GM23338 (cell line): Measurements from ENCODE around the gene LATS2. TPM values are rescaled to one million over a fixed set of nuclear protein-coding genes. Genes with fewer than 3 reads are reported as not detected.
"Not testable (repeated sequence)": the region's sequence is repeated elsewhere in the genome, so short reads cannot be mapped to it uniquely, and the experiment has no call there.

ENCODE experiments used
- ATAC-seq: fragments of 200-7000 bp; cut with Tn5 transposase; 3 replicates; pipeline ENCODE4 v1.9.1; 2020
- DNase-seq: peaks from one replicate; pipeline ENCODE4 v3.0.0-alpha.2; 2015; ENCODE audit warnings: low spot score
- H2AFZ ChIP-seq: fragments of 200-600 bp; sonication (generic); 2 replicates; pipeline ENCODE4 v1.8.0; 2016; ENCODE audit warnings: antibody characterized with exemption, mild to moderate bottlenecking, moderate library complexity
- H3F3A ChIP-seq: fragments of 200-600 bp; sonication (generic); replicated peaks from 2 replicates; pipeline ENCODE4 v1.8.0; 2017; ENCODE audit warnings: antibody characterized with exemption, mixed run types, low read depth
- H3K27ac ChIP-seq: fragments of 200-600 bp; sonication (generic); 2 replicates; pipeline ENCODE4 v1.6.1; 2016; ENCODE audit warnings: low read depth
- H3K27me3 ChIP-seq: fragments of 200-600 bp; sonication (generic); 2 replicates; pipeline ENCODE4 v1.8.0; 2016; ENCODE audit warnings: mild to moderate bottlenecking, mixed run types, moderate library complexity; ENCODE audit not compliant: insufficient read depth
- H3K36me3 ChIP-seq: fragments of 200-600 bp; sonication (generic); 2 replicates; pipeline ENCODE4 v1.8.0; 2016; ENCODE audit warnings: mild to moderate bottlenecking; ENCODE audit not compliant: insufficient read depth
- H3K4me1 ChIP-seq: fragments of 200-600 bp; sonication (generic); 2 replicates; pipeline ENCODE4 v1.8.0; 2016; ENCODE audit warnings: mild to moderate bottlenecking, moderate library complexity; ENCODE audit not compliant: insufficient read depth
- H3K4me2 ChIP-seq: fragments of 200-600 bp; sonication (generic); 2 replicates; pipeline ENCODE4 v1.7.1; 2017; ENCODE audit warnings: mixed run types
- H3K4me3 ChIP-seq: fragments of 200-600 bp; sonication (generic); 2 replicates; pipeline ENCODE4 v1.6.1; 2016; ENCODE audit warnings: mixed run types
- H3K79me2 ChIP-seq: fragments of 200-600 bp; sonication (generic); replicated peaks from 2 replicates; pipeline ENCODE4 v1.8.0; 2017; ENCODE audit warnings: mild to moderate bottlenecking; ENCODE audit not compliant: insufficient read depth
- H3K9me2 ChIP-seq: fragments of 200-600 bp; sonication (generic); 2 replicates; pipeline ENCODE4 v1.8.0; 2017; ENCODE audit not compliant: insufficient read depth
- H4K20me1 ChIP-seq: fragments of 200-600 bp; sonication (generic); replicated peaks from 2 replicates; pipeline ENCODE4 v1.8.0; 2017; ENCODE audit warnings: mild to moderate bottlenecking; ENCODE audit not compliant: insufficient read depth
- H3K27ac Mint-ChIP-seq: 2 replicates; pipeline ENCODE4 v1.8.0; 2020; ENCODE audit warnings: inconsistent platforms, mild to moderate bottlenecking, moderate library complexity, mixed read lengths
- H3K27me3 Mint-ChIP-seq: 3 replicates; pipeline ENCODE4 v1.8.0; 2022; ENCODE audit warnings: low read depth, mild to moderate bottlenecking, moderate library complexity, mixed read lengths, inconsistent platforms; ENCODE audit not compliant: insufficient read depth, poor library complexity
- H3K36me3 Mint-ChIP-seq: 3 replicates; pipeline ENCODE4 v1.8.0; 2021; ENCODE audit warnings: low read depth, mild to moderate bottlenecking, inconsistent platforms, moderate library complexity, mixed read lengths
- H3K4me1 Mint-ChIP-seq: 3 replicates; pipeline ENCODE4 v1.8.0; 2020; ENCODE audit warnings: mild to moderate bottlenecking, inconsistent platforms, mixed read lengths
- H3K4me3 Mint-ChIP-seq: 3 replicates; pipeline ENCODE4 v1.8.0; 2021; ENCODE audit warnings: moderate library complexity, mild to moderate bottlenecking, inconsistent platforms, mixed read lengths
- H3K9me3 Mint-ChIP-seq: 3 replicates; pipeline ENCODE4 v1.8.0; 2020; ENCODE audit warnings: moderate library complexity, mild to moderate bottlenecking, inconsistent platforms, mixed read lengths
- CREB1 ChIP-seq: fragments of 250-450 bp; sonication (Bioruptor Pico); IDR thresholded peaks from 2 replicates; pipeline ENCODE4 v1.5.0; 2020; ENCODE audit warnings: low read depth, mild to moderate bottlenecking, moderate library complexity
- EZH2 ChIP-seq: fragments of 200-600 bp; sonication (generic); IDR thresholded peaks from one replicate; pipeline ENCODE4 v1.8.0; 2017; ENCODE audit warnings: antibody characterized with exemption, mild to moderate bottlenecking, low read depth; ENCODE audit not compliant: unreplicated experiment
- JUNB ChIP-seq: IDR thresholded peaks from one replicate; pipeline ENCODE4 v1.6.1; 2016; ENCODE audit warnings: antibody characterized with exemption; ENCODE audit not compliant: unreplicated experiment
- NANOG ChIP-seq: IDR thresholded peaks from 2 replicates; pipeline ENCODE4 v1.6.1; 2016; ENCODE audit warnings: antibody characterized with exemption, borderline replicate concordance
- POLR2AphosphoS5 ChIP-seq: IDR thresholded peaks from 2 replicates; pipeline ENCODE4 v1.6.1; 2016; ENCODE audit warnings: antibody characterized with exemption, low read depth
- ZNF114 ChIP-seq: fragments of 250-450 bp; sonication (Bioruptor Pico); IDR thresholded peaks from 2 replicates; pipeline ENCODE4 v1.5.0; 2020; ENCODE audit warnings: mild to moderate bottlenecking, moderate library complexity
- ZNF331 ChIP-seq: fragments of 250-450 bp; sonication (Bioruptor Pico); IDR thresholded peaks from 2 replicates; pipeline ENCODE4 v1.5.0; 2020; ENCODE audit warnings: low read depth, mild to moderate bottlenecking, moderate library complexity
- polyA plus RNA-seq: library from polyadenylated mRNA; unstranded; fragments of >200 nt; fragmentation: Nextera tagmentation; extraction: Ambion mirVana; gene quantifications from 2 replicates; pipeline ENCODE4 v1.2.1, GENCODE V29; 2016
- total RNA-seq: library from RNA; depleted of rRNA; stranded (reverse); fragments of >200 nt; shearing (Covaris generic); gene quantifications from 2 replicates; pipeline ENCODE4 v1.2.3, GENCODE V29; 2014
- TF ChIP-seq, protein P1 (sequence below): IDR thresholded peaks from one replicate; pipeline ENCODE4 v1.6.1; 2018; ENCODE audit warnings: antibody characterized with exemption; ENCODE audit not compliant: unreplicated experiment
- TF ChIP-seq, protein P2 (sequence below): fragments of 250-450 bp; sonication (Bioruptor Pico); IDR thresholded peaks from 2 replicates; pipeline ENCODE4 v1.5.0; 2020; ENCODE audit warnings: mild to moderate bottlenecking, moderate library complexity

LATS2 gene
- total and polyA plus RNA-seq, 2 experiments from 2014 or later, result 10.5 to 25.4 TPM

DNA sequence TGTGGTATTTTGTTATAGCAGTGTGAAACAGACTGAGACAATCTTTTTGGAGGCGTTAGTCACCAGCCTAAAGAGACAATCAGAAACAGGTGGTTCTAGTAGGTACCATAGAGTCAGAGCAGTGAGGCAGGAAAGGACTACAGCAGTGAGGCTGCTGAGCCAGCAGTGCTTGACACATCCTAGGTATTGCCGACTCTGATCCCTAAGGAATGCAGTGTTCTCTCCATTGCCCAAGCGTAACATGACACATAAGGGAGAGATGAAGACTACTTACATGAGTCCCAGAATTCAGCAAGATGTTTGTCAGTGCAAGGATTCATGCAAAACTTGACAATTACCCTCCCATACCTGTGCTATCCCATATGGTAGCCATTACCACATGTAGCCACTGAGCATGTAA is 96.5 kb downstream of the LATS2 start (continued):
- TF ChIP-seq, protein P1, sequence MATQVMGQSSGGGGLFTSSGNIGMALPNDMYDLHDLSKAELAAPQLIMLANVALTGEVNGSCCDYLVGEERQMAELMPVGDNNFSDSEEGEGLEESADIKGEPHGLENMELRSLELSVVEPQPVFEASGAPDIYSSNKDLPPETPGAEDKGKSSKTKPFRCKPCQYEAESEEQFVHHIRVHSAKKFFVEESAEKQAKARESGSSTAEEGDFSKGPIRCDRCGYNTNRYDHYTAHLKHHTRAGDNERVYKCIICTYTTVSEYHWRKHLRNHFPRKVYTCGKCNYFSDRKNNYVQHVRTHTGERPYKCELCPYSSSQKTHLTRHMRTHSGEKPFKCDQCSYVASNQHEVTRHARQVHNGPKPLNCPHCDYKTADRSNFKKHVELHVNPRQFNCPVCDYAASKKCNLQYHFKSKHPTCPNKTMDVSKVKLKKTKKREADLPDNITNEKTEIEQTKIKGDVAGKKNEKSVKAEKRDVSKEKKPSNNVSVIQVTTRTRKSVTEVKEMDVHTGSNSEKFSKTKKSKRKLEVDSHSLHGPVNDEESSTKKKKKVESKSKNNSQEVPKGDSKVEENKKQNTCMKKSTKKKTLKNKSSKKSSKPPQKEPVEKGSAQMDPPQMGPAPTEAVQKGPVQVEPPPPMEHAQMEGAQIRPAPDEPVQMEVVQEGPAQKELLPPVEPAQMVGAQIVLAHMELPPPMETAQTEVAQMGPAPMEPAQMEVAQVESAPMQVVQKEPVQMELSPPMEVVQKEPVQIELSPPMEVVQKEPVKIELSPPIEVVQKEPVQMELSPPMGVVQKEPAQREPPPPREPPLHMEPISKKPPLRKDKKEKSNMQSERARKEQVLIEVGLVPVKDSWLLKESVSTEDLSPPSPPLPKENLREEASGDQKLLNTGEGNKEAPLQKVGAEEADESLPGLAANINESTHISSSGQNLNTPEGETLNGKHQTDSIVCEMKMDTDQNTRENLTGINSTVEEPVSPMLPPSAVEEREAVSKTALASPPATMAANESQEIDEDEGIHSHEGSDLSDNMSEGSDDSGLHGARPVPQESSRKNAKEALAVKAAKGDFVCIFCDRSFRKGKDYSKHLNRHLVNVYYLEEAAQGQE, result no peak
- no peak for TF ChIP-seq NANOG
- no peak for TF ChIP-seq EZH2
- no peak for TF ChIP-seq CREB1 (CRISPR knock-in tag)
- TF ChIP-seq JUNB, result no peak

DNA sequence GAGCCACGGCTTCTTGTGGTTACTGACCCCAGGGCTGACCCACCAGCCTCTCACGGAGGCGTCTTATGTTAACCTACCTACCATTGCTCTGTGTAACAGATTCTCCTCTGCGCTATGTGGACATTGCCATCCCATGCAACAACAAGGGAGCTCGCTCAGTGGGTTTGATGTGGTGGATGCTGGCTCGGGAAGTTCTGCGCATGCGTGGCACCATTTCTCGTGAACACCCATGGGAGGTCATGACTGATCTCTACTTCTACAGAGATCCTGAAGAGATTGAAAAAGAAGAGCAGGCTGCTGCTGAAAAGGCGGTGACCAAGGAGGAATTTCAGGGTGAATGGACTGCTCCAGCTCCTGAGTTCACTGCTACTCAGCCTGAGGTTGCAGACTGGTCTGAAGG is 99.7 kb downstream of the LATS2 start:
- H2AFZ ChIP-seq, H3K4me2 ChIP-seq, ATAC-seq, H3K27ac ChIP-seq, H4K20me1 ChIP-seq, H3K4me3 ChIP-seq, H3K79me2 ChIP-seq, H3K27ac Mint-ChIP-seq, H3F3A ChIP-seq, H3K27me3 Mint-ChIP-seq, H3K36me3 ChIP-seq, H3K4me1 Mint-ChIP-seq, H3K9me2 ChIP-seq, H3K4me3 Mint-ChIP-seq, H3K9me3 Mint-ChIP-seq, DNase-seq, H3K4me1 ChIP-seq, H3K36me3 Mint-ChIP-seq, H3K27me3 ChIP-seq: not testable (repeated sequence)

DNA sequence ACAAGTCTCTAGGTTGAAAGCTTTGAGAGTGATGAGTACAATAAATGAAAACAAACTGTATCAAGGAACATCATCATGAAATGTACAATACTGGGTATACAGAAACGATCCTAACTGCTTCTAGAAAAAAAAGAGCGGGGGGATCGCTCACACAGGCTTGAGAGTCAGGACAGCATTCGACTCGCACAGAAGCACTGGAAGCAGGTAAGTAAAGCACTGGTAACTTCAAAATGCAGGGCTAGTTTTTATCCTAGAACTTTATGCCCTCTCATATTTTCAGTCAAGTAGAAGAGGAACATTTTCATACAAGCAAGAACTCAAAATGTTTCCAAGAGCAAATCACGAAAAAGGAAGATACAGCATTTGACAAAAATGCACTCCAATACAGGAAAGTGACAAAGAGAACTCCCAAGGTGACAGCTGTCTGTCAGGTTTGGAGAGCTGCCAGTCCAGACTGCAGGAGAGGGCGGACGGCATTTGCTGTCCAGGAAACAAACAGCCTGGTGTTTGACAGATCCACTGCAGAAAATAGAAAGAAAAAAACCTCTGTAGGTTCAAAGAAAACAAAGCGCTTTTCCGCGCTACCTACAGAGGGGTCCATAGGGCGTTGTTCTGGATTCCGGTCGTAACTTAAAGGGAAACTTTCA is 100.6 kb downstream of the LATS2 start:
- ATAC-seq (no peak), DNase-seq (no peak)
- H3K27me3 ChIP-seq, result no peaks in the 10 kb centered on the region
- no peak overlapping the region for H3K4me2 ChIP-seq
- no peaks in the 10 kb centered on the region; the same call in 2 of the 3 replicates for H3K9me3 Mint-ChIP-seq
- no peaks in the 10 kb centered on the region for H3K36me3 Mint-ChIP-seq
- peaks cover 3% of the 10 kb centered on the region; the same call in 2 of the 3 replicates for H3K4me1 Mint-ChIP-seq
- H3K9me2 ChIP-seq, result no peaks in the 10 kb centered on the region
- H2AFZ ChIP-seq, result no peak overlapping the region
- no peaks in the 10 kb centered on the region for H4K20me1 ChIP-seq
- H3K4me3 ChIP-seq, result no peak overlapping the region
- H3F3A ChIP-seq, result no peaks in the 10 kb centered on the region
- peaks cover 5% of the 10 kb centered on the region for H3K27me3 Mint-ChIP-seq
- H3K36me3 ChIP-seq, result no peaks in the 10 kb centered on the region
- no peak overlapping the region for H3K27ac ChIP-seq
- H3K4me1 ChIP-seq, result no peaks in the 10 kb centered on the region
- H3K4me3 Mint-ChIP-seq, result no peak overlapping the region
- H3K79me2 ChIP-seq, result no peaks in the 10 kb centered on the region
- H3K27ac Mint-ChIP-seq, result no peak overlapping the region
- no peak for TF ChIP-seq ZNF114 (CRISPR knock-in tag)
- TF ChIP-seq POLR2AphosphoS5, result no peak
- TF ChIP-seq ZNF331, result no peak
- TF ChIP-seq EZH2, result no peak
- TF ChIP-seq CREB1 (CRISPR knock-in tag), result no peak
- TF ChIP-seq, protein P2, sequence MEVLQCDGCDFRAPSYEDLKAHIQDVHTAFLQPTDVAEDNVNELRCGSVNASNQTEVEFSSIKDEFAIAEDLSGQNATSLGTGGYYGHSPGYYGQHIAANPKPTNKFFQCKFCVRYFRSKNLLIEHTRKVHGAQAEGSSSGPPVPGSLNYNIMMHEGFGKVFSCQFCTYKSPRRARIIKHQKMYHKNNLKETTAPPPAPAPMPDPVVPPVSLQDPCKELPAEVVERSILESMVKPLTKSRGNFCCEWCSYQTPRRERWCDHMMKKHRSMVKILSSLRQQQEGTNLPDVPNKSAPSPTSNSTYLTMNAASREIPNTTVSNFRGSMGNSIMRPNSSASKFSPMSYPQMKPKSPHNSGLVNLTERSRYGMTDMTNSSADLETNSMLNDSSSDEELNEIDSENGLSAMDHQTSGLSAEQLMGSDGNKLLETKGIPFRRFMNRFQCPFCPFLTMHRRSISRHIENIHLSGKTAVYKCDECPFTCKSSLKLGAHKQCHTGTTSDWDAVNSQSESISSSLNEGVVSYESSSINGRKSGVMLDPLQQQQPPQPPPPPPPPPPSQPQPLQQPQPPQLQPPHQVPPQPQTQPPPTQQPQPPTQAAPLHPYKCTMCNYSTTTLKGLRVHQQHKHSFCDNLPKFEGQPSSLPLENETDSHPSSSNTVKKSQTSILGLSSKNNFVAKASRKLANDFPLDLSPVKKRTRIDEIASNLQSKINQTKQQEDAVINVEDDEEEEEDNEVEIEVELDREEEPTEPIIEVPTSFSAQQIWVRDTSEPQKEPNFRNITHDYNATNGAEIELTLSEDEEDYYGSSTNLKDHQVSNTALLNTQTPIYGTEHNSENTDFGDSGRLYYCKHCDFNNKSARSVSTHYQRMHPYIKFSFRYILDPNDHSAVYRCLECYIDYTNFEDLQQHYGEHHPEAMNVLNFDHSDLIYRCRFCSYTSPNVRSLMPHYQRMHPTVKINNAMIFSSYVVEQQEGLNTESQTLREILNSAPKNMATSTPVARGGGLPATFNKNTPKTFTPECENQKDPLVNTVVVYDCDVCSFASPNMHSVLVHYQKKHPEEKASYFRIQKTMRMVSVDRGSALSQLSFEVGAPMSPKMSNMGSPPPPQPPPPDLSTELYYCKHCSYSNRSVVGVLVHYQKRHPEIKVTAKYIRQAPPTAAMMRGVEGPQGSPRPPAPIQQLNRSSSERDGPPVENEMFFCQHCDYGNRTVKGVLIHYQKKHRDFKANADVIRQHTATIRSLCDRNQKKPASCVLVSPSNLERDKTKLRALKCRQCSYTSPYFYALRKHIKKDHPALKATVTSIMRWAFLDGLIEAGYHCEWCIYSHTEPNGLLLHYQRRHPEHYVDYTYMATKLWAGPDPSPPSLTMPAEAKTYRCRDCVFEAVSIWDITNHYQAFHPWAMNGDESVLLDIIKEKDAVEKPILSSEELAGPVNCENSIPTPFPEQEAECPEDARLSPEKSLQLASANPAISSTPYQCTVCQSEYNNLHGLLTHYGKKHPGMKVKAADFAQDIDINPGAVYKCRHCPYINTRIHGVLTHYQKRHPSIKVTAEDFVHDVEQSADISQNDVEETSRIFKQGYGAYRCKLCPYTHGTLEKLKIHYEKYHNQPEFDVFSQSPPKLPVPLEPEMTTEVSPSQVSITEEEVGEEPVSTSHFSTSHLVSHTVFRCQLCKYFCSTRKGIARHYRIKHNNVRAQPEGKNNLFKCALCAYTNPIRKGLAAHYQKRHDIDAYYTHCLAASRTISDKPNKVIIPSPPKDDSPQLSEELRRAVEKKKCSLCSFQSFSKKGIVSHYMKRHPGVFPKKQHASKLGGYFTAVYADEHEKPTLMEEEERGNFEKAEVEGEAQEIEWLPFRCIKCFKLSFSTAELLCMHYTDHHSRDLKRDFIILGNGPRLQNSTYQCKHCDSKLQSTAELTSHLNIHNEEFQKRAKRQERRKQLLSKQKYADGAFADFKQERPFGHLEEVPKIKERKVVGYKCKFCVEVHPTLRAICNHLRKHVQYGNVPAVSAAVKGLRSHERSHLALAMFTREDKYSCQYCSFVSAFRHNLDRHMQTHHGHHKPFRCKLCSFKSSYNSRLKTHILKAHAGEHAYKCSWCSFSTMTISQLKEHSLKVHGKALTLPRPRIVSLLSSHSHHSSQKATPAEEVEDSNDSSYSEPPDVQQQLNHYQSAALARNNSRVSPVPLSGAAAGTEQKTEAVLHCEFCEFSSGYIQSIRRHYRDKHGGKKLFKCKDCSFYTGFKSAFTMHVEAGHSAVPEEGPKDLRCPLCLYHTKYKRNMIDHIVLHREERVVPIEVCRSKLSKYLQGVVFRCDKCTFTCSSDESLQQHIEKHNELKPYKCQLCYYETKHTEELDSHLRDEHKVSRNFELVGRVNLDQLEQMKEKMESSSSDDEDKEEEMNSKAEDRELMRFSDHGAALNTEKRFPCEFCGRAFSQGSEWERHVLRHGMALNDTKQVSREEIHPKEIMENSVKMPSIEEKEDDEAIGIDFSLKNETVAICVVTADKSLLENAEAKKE (CRISPR knock-in tag), result no peak
- TF ChIP-seq JUNB, result no peak
